Head of caudate nucleus (tissue), 42 donors: Measurements from ENCODE around the gene YTHDF1.

ENCODE experiments used
- DNase-seq, 42 donors: peaks; one replicate each; pipeline versions ENCODE4 v3.0.0 to v3.0.0-alpha.2; 2020 to 2021; ENCODE audit warnings: mixed read lengths in 7 of 42
- intact Hi-C: fragments of 100-400 bp; cut with DNase I; formaldehyde crosslinking; loops from one replicate; pipeline ENCODE4 v1.15.0; 2022

Gene YTHDF1

GRCh38 chr20:63216849-63217471, 1.0 kb upstream of the YTHDF1 start:
- intact Hi-C loops: no loop called here
- no peak for DNase-seq

GRCh38 chr20:63215101-63216040, 560 bp downstream of the YTHDF1 start:
- intact Hi-C loops: no loop called here

DNA sequence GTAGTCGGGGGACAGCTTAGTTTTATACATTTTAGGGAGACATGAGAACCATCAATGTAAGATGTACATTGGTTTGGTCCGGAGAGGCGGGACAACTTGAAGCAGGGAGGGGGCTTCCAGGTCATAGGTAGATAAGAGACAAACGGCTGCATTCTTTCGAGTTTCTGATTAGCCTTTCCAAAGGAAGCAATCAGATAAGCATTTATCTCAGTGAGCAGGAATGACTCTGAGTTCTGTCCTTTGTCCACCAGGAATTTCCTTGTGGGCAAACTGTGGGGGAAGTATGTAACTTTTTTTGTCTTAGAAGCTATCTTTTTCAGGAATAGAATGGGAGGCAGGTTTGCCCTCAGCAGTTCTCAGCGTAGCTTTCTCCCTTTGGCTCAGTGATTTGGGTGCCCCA, 1.4 kb downstream of the YTHDF1 start:
- intact Hi-C loops: no loop called here
- DNase-seq: no peak

More at GRCh38 chr20:63215101-63216040, 560 bp downstream of the YTHDF1 start:
- DNase-seq: peak in 2 of 42 donors; percentile 18 to 24

DNA sequence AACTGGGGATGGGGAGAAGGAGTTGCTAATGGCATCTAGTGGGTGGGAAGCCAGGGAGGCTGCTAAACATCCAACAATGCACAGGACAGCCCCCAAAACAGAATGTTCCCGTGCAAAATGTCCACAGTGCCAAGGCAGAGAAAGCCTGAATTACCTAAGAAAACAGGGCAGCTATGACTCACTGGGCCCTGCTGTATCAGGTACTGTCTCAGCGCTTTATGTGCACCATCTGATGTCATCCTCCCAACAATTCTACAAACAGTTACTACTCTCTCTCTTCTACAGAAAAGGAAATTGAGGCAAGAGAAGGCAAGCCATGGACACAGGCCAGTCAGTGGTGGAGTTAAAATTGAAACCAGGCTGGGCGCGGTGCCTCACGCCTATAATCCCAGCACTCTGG, 3.1 kb downstream of the YTHDF1 start:
- intact Hi-C loops: no loop called here
- DNase-seq: no peak

- no peak for DNase-seq
- intact Hi-C loops: no loop called here
Measured at GRCh38 chr20:63212393-63212730, 3.6 kb downstream of the YTHDF1 start.

- intact Hi-C loops: no loop called here
- DNase-seq: no peak
Measured at GRCh38 chr20:63210011-63210605, 5.8 kb downstream of the YTHDF1 start.

GRCh38 chr20:63208346-63208909, 7.5 kb downstream of the YTHDF1 start:
- intact Hi-C loops: no loop called here
- peak in 4 of 42 donors; percentile 27 to 59 (median 44) for DNase-seq

- intact Hi-C loops: no loop called here
- DNase-seq: peak in 14 of 42 donors; percentile 27 to 76 (median 57)
Measured at GRCh38 chr20:63206878-63207277, 9.1 kb downstream of the YTHDF1 start.

DNA sequence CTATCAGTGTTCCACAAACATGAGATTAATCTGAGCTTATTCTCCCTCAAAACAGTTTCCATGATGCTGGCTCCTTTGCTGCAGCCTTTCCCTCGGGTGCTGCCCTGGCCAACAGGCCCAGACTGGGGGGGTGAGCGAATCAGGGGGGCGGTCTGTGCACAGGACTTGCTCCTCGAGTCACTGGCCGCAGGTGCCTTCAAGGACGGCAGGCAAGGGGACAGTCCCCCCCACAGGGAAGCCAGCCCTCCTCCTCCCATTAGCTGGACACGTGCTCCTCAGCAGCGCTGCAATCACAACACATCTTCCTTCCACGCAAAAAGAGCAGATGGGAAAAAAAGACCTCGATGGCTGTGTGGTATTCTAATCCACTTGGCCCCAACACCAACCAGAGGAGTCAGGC, 10.0 kb downstream of the YTHDF1 start:
- intact Hi-C loops: no loop called here
- DNase-seq: no peak

DNA sequence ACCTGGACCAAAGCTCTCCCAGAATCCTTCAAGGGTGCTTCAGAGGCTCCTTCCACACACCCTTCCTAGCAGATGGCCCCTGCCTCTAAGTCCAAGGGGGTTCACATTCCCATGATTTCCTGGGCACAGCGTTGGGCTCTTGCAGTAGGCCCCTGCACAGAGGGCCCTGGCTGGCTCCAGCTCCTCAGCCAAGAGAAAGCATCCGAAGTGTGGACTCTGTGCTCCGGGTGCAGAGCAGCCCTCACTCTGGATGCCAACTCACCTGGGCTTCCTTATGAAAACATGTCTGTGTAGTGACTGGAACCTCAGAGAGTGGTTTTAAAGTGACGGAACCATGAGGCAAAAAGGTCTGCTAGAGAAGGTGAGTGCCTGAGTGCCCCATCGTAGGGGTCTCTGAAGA, 11.6 kb downstream of the YTHDF1 start:
- intact Hi-C loops: no loop called here
- DNase-seq: no peak

DNA sequence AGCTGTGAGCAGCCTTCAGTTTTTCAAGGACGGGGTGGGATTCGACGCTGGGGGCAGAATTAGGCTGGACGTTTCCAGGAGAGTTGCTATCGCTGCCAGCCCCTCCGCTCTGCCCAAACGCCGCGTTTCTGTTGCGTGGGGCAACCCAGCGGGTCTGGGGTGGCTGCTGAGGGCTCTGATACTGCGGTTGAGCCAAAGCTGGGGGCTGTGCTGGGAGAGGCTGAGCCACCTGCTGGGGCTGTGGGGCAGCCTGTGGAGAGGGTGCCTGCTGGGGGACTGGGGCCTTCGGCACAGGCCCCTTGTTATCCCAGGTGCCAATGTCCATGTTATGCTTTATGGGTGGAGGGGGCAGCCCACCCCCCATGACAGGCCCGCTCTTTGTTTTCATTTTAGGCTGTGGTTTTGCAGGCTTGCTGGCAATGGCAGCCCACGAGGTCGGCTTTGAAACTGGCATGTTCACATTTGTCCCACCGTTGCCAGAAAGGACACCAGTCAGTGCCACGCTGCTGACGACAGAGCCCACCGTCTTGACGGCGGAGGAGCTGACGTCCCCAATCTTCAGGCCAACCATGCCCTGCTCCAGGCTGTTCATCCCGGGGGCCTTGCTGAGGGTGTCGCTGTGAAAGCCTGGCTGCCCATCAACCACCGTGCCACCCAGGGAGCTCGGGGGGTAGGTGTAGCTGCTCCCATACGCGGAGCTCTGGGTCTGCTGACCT, 13.0 kb downstream of the YTHDF1 start:
- intact Hi-C loops: no loop called here
- no peak for DNase-seq

- DNase-seq: no peak
- intact Hi-C loops: no loop called here
Measured at GRCh38 chr20:63202021-63202420, 13.9 kb downstream of the YTHDF1 start.

DNA sequence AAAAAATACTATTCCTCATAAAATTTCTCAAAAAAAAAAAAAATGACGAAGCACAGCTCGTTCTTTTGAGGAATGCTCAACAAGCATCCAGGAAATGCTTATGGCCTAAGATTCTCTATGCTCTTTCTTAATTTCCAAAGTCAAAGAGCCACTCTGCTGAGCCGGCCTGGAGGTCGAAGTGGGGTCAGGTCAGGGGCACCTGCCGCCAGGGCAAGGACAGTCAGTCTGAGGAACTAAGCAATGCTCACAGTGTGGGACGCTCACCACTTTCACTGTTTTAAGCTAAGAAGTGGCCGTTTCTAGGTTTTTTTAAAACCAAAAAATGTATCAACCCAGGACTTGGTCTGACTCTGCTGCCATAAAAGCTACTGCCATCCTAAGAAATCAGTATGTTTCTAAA, 17.3 kb downstream of the YTHDF1 start:
- intact Hi-C loops: no loop called here
- DNase-seq: no peak

DNA sequence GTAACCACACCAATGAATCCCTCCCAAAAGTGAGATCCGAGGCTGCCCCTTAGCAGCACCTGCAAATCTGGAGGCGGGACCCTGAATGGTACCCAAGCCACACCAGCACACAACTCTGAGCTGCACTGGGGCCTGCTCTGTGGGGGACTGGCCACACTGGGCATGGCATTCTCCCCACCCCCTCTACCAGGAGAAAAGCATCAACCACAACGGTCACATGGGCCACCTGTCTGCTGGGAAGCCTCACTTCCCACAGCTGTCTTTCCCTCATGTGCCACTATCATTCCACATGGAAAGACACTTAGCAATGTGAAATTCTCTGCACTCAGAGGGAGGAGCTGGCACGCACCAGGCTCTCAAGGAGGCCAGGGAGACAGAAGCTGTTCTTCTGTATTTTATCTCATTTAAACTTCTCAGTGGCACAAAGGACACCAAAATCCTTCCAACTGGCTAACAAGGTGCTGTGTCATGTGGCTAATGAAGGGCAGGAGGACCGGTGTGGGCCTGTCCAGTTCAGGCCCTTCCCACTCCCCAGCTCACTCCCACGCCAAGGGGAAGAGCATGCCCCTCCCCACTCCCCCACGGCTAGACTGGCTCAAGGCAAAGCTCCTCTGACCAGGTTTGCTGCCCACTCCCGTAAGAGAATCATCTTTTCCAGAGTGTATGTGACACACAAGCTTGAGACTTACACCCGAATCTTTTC, 19.0 kb downstream of the YTHDF1 start:
- intact Hi-C loops: no loop called here
- no peak for DNase-seq

GRCh38 chr20:63194797-63195173, 21.1 kb downstream of the YTHDF1 start:
- DNase-seq: no peak
- intact Hi-C loops: no loop called here

GRCh38 chr20:63194007-63194796, 21.7 kb downstream of the YTHDF1 start:
- intact Hi-C loops: no loop called here
- DNase-seq: no peak

DNA sequence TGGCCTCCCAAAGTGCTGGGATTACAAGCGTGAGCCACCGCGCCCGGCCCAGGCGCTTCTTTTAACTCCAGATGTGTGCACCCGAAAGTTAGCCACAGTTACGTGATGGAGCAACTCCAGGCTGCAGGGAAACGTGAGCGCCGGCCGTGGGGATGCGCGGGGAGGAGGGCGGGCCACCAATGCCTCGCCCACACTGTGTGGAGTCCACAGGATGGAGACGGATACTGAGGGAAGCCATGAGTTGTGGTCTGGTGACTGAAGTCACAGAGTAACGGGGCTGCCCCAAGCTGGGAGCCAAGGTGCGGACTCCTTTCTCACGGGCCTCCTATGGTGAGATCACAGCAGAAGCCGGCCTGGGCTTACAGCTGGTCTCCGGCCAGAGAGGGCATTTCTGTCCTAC, 23.2 kb downstream of the YTHDF1 start:
- intact Hi-C loops: no loop called here
- no peak for DNase-seq

- intact Hi-C loops: no loop called here
- DNase-seq: no peak
Measured at GRCh38 chr20:63191400-63191799, 24.5 kb downstream of the YTHDF1 start.
